ENCODE data around the gene ADAM12.
"Not testable (repeated sequence)": the region's sequence is repeated elsewhere in the genome, so short reads cannot be mapped to it uniquely, and the experiment has no call there.

The ADAM12 gene

GRCh38 chr10:126052171-126052570 is 336.1 kb downstream of the ADAM12 start:
- no peak overlapping the region for H3K4me3 ChIP-seq (ENCODE audit: control insufficient read depth, low read depth, low read length)
- no peak for DNase-seq (ENCODE audit: low read depth)
- no peak for TF ChIP-seq CTCF (conservative IDR thresholded peaks at IDR 0.05; ENCODE audit: control insufficient read depth, insufficient read depth, low read depth, low read length)

- no peak for TF ChIP-seq CTCF (conservative IDR thresholded peaks at IDR 0.05; ENCODE audit: control insufficient read depth, insufficient read depth, low read depth, low read length)
- H3K4me3 ChIP-seq (ENCODE audit: control insufficient read depth, low read depth, low read length): no peak overlapping the region
- peak; percentile 62 for DNase-seq (ENCODE audit: low read depth)
Observed at GRCh38 chr10:126049759-126050700, 338.2 kb downstream of the ADAM12 start.

GRCh38 chr10:126047749-126048148 is 340.5 kb downstream of the ADAM12 start:
- H3K4me3 ChIP-seq (ENCODE audit: control insufficient read depth, low read depth, low read length); DNase-seq (ENCODE audit: low read depth): not testable (repeated sequence)

- no peak for TF ChIP-seq CTCF (conservative IDR thresholded peaks at IDR 0.05; ENCODE audit: control insufficient read depth, insufficient read depth, low read depth, low read length)
- DNase-seq (ENCODE audit: low read depth): no peak
- no peak overlapping the region for H3K4me3 ChIP-seq (ENCODE audit: control insufficient read depth, low read depth, low read length)
Observed at GRCh38 chr10:126046831-126047230, 341.4 kb downstream of the ADAM12 start.

GRCh38 chr10:126045861-126046260 is 342.4 kb downstream of the ADAM12 start:
- DNase-seq (ENCODE audit: low read depth): no peak
- no peak overlapping the region for H3K4me3 ChIP-seq (ENCODE audit: control insufficient read depth, low read depth, low read length)
- no peak for TF ChIP-seq CTCF (conservative IDR thresholded peaks at IDR 0.05; ENCODE audit: control insufficient read depth, insufficient read depth, low read depth, low read length)

- no peak for TF ChIP-seq CTCF (conservative IDR thresholded peaks at IDR 0.05; ENCODE audit: control insufficient read depth, insufficient read depth, low read depth, low read length)
- DNase-seq (ENCODE audit: low read depth): no peak
Observed at GRCh38 chr10:126043389-126043788, 344.9 kb downstream of the ADAM12 start.

GRCh38 chr10:126042906-126043305 is 345.4 kb downstream of the ADAM12 start:
- TF ChIP-seq CTCF (conservative IDR thresholded peaks at IDR 0.05; ENCODE audit: control insufficient read depth, insufficient read depth, low read depth, low read length): no peak
- DNase-seq (ENCODE audit: low read depth): no peak
- H3K4me3 ChIP-seq (ENCODE audit: control insufficient read depth, low read depth, low read length): no peak overlapping the region

More at GRCh38 chr10:126043389-126043788, 344.9 kb downstream of the ADAM12 start:
- no peak overlapping the region for H3K4me3 ChIP-seq (ENCODE audit: control insufficient read depth, low read depth, low read length)

All from fibroblast of mammary gland (primary cell).